Measurements from ENCODE around the gene CFAP251. TPM values are rescaled to one million over a fixed set of nuclear protein-coding genes. Genes with fewer than 3 reads are reported as not detected.
"Not testable (repeated sequence)": the region's sequence is repeated elsewhere in the genome, so short reads cannot be mapped to it uniquely, and the experiment has no call there.

CFAP251 gene
- total RNA-seq, 1 donor from 2014 or later: 0.99 TPM

- DNase-seq (ENCODE audit: low read depth): no peak
These were observed 15.2 kb upstream of the CFAP251 start for GRCh38 chr12:121903202-121903601.

GRCh38 chr12:121905746-121906145, 12.6 kb upstream of the CFAP251 start:
- DNase-seq (ENCODE audit: low read depth): no peak

GRCh38 chr12:121908702-121909101, 9.7 kb upstream of the CFAP251 start:
- no peak for DNase-seq (ENCODE audit: low read depth)

- no peak for DNase-seq (ENCODE audit: low read depth)
These were observed 6.4 kb upstream of the CFAP251 start for GRCh38 chr12:121911824-121912585.

- no peak for DNase-seq (ENCODE audit: low read depth)
These were observed 2.5 kb upstream of the CFAP251 start for GRCh38 chr12:121915841-121916321.

GRCh38 chr12:121916719-121917118, 1.7 kb upstream of the CFAP251 start:
- peak; percentile 33 for DNase-seq (ENCODE audit: low read depth)

GRCh38 chr12:121918679-121919038, 267 bp downstream of the CFAP251 start:
- DNase-seq (ENCODE audit: low read depth): no peak

- no peak for DNase-seq (ENCODE audit: low read depth)
These were observed 2.7 kb downstream of the CFAP251 start for GRCh38 chr12:121921066-121921465.

GRCh38 chr12:121925358-121925695, 6.9 kb downstream of the CFAP251 start:
- DNase-seq (ENCODE audit: low read depth): peak; percentile 84

- no peak for DNase-seq (ENCODE audit: low read depth)
These were observed 8.7 kb downstream of the CFAP251 start for GRCh38 chr12:121926874-121927706.

GRCh38 chr12:121927813-121928212, 9.4 kb downstream of the CFAP251 start:
- no peak for DNase-seq (ENCODE audit: low read depth)

- not testable (repeated sequence) for DNase-seq (ENCODE audit: low read depth)
These were observed 11.2 kb downstream of the CFAP251 start for GRCh38 chr12:121929545-121929944.

- no peak for DNase-seq (ENCODE audit: low read depth)
These were observed 12.5 kb downstream of the CFAP251 start for GRCh38 chr12:121930862-121931261.

- no peak for DNase-seq (ENCODE audit: low read depth)
These were observed 13.8 kb downstream of the CFAP251 start for GRCh38 chr12:121932176-121932536.

- no peak for DNase-seq (ENCODE audit: low read depth)
These were observed 14.6 kb downstream of the CFAP251 start for GRCh38 chr12:121932914-121933521.

GRCh38 chr12:121933522-121934308, 15.3 kb downstream of the CFAP251 start:
- DNase-seq (ENCODE audit: low read depth): no peak

GRCh38 chr12:121934309-121934664, 15.9 kb downstream of the CFAP251 start:
- no peak for DNase-seq (ENCODE audit: low read depth)

- DNase-seq (ENCODE audit: low read depth): no peak
These were observed 19.3 kb downstream of the CFAP251 start for GRCh38 chr12:121937654-121938053.

GRCh38 chr12:121939186-121939585, 20.8 kb downstream of the CFAP251 start:
- peak; percentile 28 for DNase-seq (ENCODE audit: low read depth)

GRCh38 chr12:121939992-121940766, 21.8 kb downstream of the CFAP251 start:
- no peak for DNase-seq (ENCODE audit: low read depth)

All from myocyte (in vitro differentiated cells).